HG03103 (cell line): ENCODE measurements around the gene TCEANC.

Source experiments
- ATAC-seq: cut with Tn5 transposase; IDR thresholded peaks from one replicate; pipeline ENCODE4 v1.9.1; 2021; ENCODE audit warnings: low read depth; ENCODE audit not compliant: unreplicated experiment

TCEANC gene

DNA sequence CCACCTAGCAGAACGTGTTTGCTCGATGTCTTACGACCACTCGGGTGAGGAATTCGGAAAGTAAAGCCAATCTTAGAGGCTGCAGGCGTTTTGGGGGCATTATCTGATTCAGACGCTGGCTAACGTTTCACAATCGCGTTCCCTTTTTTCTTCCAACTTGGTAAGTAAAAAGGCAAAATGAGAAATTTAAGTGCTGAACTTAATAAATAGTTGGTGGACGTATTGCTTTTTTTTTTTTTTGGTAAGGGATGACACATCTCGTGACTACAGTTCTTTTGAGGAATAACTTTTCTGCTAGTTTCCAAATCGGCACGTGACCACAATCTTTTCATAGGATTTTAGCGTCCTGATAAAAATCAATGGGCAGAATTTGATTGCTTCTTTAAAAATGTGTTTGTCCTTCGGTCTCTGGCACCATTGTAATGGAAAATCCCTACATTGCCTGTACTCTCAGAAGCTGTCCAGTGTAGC lies 36.8 kb downstream of the TCEANC start:
- no peak for ATAC-seq

DNA sequence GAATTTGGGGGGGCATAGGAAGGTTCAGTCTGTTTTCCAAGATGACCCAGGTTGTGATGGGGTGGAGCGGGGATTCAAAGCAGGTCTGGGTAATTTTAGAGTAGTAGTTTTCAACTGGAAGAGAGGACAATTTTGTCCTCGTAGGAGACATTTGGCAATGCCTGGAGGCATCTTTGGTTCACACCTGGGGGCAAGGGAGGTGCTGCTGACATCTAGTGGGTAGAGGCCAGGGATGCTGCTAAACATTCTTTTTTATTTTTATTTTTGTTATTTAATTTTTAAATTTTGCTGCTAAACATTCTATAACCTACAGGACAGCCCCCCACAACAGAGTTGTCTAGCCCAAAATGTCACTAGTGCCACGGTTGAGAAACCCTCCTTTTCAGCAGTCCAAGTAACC lies 37.9 kb downstream of the TCEANC start:
- no peak for ATAC-seq

DNA sequence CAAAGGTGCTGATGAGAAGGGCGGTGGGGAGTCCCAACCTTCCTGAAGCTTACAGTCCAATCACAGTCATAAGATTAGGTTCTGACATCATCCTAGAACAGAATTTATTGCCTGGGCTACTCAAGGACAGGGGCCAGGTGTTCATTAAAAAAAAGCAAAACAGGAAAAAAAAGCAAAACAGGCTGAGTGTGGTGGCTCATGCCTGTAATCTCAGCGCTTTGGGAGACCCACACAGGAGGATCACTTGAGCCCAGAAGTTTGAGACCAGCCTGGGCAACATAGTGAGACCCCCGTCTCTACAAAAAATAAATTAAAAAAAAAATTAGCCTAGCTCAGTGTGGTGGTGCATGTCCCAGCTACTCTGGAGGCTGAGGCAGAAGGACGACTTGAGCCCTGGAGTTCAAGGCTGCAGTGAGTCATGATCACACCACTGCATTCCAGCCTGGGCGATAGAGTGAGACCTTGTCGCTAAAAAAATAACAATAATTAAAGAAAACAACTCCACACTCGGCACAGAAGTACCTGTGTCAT lies 39.0 kb downstream of the TCEANC start:
- ATAC-seq = no peak

DNA sequence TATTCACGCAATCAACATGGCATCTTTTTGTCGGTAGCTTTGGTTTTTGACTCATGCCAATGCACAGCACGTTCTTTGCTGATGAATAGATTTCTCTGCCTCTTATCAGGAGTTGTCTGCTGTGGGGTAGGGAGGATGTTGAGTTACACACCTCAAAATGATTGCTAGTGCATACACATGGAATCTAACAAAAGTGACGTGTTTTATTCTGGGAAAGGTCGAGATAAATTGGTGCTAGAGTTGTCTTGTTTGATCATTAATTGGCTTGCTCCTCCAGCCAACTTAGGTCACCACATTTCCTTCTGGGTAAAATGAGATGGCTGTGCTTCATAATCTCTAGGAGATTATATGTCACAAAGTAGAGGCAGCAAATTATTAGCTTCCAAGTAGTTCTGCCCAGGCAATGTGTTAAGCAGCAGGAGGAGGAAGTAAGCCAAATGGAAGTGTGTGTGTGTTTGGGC lies 39.9 kb downstream of the TCEANC start:
- ATAC-seq = no peak

DNA sequence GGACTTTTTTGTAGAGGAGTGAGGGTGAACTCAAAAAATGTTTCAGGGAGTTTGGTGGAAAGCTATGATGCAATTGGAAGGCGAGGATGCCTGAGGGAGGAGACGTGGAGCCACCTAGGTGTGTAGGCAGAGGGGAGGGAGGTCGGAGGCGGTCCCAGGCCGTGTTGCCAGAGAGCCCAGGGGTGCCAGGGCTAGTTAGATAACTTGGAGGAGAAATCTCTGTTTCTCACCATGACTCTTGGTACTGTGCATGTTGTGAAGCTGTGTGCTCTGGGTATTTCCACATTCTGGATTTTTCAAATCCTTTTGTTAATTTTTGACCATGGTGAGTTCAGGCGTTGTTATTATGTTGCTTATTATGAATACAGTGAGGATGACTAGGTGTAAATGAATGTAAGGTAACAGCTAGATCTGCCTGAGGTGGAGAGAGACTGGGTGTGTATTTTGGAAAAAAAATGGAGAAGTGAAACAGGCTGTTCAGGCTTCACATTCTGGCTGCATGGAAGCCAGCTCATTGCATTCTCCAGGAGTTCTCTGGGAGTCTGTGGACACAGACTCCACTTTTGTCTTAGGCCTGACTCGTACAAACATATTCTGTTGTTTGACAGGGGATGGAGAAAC lies 40.5 kb downstream of the TCEANC start:
- no peak for ATAC-seq

DNA sequence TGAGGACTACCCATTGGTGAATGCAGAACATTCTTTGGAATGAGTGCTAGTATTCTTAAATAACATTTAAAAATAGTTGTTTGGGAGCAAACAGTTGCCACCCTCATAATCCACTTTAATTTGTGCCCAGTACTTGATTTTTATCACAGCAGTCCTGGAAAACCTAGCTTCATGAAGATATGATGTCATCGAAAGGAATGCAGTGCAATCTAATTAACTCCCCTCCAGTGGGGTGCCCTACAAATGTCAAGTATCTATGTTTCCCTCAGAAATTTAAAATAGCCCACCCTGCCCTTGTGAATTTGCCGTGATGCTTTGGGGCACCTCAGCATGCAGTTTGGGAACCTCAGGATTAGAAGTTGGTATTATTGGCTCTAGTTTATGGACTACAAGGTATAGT lies 41.4 kb downstream of the TCEANC start:
- ATAC-seq = no peak

DNA sequence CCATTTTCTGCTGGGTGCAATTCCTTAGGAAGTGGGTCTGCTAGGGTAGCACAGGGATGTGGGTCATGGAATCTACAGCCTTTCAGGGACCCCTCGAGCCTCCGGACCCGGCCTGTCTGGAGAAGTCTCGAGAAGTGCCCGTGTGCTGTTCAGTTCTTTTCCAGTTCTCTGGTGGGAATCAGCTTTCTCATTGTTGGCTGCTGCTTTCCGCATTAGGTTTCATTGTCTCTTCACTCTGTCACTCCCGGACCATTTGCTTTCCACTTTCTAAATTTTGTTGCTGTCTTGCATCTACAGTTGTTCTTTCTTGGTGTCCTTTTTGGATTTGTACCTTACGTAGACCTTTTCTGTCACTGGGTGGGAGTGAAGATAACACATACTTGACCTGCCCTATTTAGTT lies 42.0 kb downstream of the TCEANC start:
- ATAC-seq = no peak

DNA sequence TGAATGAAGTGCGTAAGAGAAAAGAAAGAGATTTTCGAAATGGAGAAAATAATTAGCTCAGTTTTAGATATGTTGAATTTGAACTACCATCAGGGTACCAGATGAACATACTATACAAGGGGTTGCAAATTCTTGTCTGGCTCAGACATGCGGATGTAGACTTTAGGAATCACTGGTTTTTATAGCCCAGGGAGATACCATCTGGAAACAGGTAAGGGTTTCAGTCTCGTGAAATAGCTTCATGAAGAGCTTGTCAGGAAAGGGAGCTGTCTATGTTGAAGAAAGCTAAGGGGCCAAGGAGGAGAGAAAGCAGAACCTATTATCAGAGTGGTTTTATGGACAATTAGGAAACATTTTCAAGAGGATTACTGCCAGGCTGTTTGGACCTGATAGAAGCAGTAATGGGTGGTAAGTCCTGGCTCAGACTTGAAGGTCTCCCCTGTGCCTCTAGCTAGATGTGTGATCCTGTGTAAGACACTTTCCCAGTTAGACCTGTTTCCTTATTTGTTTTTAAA lies 42.7 kb downstream of the TCEANC start:
- no peak for ATAC-seq

DNA sequence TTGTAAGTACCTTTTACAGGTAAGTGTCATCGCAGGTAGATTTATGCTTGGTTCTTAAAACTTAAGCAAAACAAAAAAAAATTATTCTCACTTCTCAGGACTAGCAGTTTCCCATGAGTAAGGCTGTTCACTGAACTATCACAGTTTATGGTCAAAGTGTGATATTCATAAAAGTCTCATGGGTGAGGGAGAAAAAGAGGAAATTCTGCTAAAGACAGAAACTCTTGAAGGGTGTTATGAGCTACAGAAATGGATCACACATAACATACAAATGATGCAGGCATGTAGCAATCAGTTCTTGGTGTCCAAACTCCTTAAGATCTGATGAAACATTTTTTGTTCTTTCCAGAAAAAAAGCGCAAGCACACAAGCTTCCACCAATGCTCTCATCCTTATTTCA lies 44.5 kb downstream of the TCEANC start:
- ATAC-seq = peak; percentile 57

DNA sequence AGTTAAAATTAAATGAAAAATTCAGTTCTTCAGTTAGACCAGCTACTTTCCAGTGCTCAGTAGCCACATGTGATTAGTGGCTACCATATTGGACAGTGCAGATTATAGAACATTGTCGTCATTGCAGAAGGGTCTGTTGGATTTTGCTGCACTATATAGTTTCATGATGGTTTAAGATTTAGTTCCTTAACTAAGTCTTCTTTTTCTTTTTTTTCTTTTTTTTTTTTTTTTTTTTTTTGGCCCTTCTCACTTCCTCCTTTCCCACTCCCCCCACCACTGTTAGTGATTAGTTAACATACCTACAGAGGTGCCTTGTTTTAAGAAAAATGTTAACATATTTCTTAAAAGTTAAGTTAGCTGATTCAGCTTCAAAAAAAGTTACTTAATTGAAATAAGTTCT lies 45.0 kb downstream of the TCEANC start:
- ATAC-seq = no peak

DNA sequence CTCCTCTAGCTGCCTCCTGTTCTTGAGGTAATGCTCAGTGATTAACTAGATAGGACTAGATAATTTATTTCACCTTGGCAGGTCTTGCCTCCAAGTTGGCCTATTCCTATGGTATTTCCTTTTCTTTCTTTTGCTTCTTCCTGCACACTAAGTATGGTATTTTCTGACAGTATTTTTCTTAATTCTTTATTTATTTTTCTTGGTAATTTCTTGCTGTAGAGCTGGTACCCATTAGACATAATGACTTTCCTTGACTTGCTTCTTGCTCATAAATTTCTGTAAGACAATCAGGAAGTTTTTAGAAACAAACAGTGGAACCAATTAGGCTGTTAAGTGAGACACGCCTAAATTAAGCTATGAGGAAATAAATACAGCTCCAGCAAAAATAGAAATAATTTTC lies 45.5 kb downstream of the TCEANC start:
- ATAC-seq = no peak

DNA sequence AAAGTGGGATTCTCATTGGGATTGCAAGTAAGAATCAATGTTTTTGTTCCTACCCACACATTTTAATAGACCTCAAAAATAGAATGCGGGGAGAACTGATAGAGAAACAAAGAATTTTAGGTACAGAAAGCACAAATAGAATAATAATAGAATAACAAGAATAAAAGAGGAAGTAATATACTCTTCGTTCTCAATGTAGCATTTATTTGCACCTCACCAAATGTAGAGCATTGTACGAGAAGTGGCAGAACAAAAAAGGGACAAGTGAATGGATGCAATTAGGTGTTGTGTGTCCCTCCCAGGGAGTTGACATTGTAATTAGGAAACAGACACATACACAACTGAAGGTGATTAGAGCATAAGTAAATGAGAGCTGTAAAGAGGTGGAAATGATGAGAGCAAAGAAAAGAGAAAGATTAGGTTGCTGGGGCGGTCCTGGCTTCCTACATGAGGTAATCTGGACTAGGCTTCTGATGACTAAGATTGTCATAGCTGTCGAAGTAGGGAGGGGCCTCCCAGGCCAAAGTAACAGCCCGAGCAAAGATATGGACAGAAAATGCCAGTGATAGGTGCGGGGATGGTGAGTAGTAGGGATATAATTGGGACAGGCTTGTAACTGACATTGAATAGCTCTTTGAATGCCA lies 46.4 kb downstream of the TCEANC start:
- ATAC-seq = peak; percentile 43

DNA sequence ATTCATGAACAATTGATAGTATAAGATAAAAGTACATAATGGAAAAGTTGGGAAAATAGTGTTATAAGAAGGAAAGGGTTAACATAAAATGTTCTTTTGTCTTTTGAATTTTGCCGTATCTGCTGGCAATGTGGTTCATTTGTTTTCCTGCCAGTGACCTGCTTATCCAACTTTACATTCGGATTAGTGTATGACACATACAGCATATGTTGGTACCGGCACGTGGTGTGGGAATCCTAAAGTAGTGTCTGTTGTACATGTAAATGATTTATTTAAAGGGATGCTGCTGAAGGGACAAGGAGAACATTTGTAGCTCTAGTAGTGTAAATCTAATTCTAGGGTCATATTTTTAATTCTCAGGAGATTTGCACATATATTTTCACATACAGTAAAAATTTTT lies 47.4 kb downstream of the TCEANC start:
- ATAC-seq = no peak

DNA sequence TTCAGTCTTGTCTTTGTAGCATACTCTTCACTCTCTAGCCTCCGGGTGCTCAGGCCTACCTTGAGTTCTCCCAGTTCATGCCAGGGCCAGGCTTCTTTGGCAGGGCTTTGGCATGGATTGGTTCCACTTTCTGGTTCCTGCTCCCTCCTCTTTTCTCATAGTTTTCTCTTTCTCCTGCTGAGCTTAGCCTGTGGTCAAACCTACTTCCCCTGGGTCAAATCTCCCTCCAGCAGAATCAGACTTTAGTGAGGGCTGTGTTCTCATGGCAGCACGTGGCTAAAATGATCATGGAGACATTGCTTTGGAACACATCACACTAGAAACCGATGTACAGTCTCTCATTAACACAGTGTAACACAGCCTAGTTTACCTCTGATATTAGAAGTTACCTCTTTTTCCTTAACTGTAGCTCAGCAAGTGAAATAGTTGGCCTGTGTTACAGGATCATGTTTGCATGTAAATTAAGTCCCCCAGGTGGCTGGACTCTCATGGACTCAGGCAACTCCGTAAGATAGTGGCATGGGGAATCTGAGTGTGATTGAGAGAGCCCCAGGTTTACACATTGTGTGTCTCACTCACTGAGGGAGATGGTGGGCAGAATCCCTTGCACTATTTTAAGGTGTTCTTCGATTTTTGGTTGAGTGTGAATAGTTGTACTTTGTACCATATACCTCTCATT lies 49.3 kb downstream of the TCEANC start:
- ATAC-seq = no peak

DNA sequence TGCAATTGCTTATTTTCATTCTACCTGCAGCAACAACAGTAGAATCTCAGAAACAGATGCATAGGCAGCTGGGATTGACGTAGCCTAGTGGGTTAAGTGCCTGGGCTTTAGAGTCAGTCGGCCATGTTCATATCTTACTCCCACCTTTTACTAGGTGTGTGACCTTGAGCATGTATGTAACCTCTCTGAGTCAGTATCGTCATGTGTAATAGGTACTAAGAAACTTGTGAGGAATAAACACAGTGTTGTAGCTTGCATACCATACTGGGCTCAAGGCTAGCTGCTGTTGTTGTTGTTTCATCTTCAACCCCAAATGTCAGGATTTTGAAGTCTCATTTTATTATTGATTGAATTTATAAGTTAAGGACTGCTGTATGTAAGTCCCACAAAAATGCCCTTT lies 50.2 kb downstream of the TCEANC start:
- no peak for ATAC-seq

DNA sequence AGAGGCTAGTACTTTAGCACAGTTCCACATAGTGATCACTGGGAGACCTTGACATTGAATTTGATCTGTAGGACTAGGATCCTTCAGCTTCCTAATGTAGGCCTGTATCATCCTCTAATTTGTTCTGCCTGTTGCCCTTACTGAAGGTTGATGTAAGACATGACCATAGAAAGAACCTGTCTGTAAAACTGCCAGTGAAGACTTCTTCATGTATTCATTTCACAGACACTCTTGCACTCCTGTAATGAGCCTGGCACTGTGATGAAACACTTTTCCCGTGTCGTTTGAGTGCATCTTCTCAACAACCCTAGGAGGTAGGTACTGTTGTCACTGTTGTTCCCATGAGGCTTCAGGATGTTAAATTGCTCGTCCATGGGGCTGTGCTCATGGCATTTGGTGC lies 50.6 kb downstream of the TCEANC start:
- ATAC-seq = no peak

DNA sequence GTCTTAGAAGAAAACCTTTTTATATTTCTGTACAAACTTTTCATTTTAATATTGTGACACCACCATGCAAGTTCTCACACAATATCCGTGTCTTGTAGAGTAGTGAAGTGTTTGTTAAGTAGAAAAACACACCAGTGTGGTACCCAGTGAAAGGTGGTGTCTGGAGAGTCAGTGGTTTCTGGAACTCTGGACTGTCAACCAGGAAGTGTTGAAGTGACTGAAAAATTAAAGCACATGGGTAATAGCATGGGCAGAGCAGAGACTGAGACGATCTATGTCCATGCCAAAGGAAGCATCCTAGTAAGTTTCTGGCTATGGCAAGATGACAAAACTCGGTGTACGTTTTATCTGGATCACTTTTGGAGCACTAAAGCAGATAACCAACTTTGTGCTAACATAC lies 58.2 kb downstream of the TCEANC start:
- ATAC-seq = no peak
